GM21825 (cell line): ENCODE data around the gene ASF1A.
A peak's percentile ranks its signal among the peaks of the same experiment; 100 is the strongest.
"Not testable (repeated sequence)": the region's sequence is repeated elsewhere in the genome, so short reads cannot be mapped to it uniquely, and the experiment has no call there.

Experiments used
- ATAC-seq: cut with Tn5 transposase; IDR thresholded peaks from one replicate; pipeline ENCODE4 v1.9.1; 2021; ENCODE audit warnings: mild to moderate bottlenecking, moderate library complexity; ENCODE audit not compliant: unreplicated experiment

The ASF1A gene

DNA sequence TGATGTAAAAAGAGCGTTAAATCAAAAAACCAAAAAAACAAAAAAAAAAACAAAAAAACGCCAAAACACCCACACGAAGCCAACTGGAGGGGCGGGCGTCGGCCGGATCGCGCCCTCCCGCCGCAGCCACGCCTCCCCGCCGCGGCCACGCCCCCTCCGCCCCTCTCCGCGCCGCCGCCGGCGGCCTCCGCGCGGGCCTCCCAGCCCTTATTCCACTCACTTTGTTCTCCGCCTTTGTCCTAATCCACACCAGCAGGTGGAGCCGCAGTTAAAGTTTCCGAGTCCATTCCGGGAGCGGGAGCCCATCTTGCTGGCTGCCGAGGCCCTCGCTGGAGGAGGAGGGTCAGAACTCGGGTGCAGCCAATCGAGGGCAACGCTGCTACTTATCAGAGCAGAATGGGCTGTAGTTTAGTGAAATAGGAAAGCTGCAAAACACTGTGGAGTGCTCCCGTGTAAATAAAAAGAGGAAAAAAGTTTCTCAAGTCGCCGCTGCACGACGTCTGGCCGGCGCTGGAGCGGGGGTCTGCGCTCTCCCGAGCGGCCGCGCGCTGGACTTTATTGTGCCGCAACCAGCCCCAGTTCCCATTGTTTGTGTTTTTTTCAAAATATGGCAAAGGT is at the start of gene ASF1A:
TSS of gene ASF1A (plus strand) at position 346 of the 618 bp plus-strand sequence. CDS start at position 608, 262 bp downstream.
- peak; percentile 69 for ATAC-seq

DNA sequence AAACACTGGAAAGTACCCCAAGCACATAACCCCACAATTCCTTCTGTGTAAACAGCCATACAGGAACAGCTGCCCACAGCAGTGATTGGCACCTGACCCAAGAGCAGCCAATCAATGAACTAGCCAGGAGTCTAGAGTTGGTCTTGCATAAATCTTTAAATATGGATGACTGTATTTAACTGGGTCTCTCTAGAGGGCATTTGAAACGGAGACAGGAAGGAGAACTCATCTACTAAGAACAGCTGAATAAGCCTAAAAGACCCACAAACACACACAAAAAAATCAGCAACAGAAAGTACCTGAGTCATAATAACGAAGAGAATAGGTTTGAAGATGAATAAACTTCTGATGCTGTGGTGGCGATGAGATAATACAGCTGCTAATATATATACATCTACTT is 49.0 kb upstream of the ASF1A start:
- ATAC-seq: peak; percentile 53

DNA sequence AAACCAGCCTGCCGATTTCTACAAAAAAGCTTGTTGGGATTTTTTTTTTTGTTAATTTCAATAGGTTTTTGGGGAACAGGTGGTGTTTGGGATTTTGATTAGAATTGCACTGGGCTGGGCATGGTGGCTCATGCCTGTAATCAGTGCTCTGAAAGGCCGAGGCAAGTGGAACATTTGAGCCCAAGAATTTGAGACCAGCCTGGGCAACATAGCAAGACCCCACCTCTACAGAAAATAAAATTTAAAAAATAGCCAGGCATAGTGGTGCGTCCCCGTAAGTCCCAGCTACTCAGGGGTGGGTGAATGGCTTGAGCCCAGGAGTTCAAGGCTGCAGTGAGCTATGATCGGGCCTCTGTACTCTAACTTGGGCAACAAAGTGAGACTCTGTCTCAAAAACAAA is 40.5 kb upstream of the ASF1A start:
- ATAC-seq: no peak

DNA sequence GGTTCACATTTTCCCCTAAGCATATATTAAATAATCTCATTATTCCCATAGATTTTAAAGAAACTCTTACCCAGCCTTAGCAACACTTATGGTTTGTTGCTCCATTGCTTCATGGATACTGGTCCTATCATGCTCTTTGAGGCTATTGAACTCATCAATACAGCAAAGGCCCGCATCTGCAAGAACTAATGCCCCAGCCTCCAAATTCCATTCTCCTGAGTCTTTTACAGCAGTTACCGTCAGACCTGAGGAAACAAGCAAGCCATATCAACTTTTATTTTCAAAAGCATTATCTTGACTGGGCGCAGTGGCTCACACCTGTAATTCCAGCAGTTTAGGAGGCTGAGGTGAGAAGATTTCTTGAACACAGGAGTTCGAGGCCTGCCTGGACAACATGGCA is 37.7 kb upstream of the ASF1A start:
- no peak for ATAC-seq

DNA sequence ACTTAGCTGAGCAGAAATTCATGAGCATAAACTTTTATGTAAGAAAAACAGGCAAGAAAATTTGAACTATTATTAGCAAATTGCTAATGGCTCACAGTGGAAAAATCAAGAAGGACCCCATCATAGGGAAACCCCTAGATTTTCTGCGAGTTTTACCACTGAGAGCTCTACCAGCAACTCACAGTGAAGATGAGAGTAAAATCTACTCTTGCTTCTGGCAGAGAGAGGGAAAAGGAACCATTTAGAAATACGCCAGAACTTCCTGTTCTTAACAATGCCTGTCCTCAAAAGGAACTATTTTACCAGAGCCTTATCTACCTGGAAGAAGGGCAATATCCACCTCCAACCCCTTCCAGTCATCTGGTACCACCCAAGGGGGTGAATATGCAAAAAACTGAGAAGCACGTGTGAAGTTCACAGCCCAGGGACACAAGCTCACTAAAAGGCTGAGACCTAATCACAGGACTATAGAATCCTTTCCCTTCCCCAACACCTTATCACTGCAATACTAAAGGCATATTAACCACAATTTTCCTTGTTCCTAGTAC is 34.4 kb upstream of the ASF1A start:
- no peak for ATAC-seq

DNA sequence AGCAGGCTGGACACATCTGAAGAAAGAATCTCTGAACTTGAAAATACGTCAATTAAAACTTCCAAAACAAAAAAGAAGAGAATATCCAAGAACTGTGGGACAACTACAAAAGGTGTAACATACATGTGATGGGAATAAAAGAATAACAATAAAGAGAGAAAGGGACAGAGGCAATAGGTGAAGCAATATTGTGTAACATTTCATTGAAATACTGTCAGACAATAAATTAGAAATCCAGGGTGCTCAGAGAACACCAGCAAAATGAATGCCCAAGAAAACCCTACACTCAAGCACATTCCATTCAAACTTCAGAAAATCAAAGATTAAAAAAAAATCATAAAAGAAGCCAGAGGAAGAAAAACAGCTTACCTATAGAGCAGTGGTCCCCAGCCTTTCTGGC is 33.6 kb upstream of the ASF1A start:
- ATAC-seq: no peak

DNA sequence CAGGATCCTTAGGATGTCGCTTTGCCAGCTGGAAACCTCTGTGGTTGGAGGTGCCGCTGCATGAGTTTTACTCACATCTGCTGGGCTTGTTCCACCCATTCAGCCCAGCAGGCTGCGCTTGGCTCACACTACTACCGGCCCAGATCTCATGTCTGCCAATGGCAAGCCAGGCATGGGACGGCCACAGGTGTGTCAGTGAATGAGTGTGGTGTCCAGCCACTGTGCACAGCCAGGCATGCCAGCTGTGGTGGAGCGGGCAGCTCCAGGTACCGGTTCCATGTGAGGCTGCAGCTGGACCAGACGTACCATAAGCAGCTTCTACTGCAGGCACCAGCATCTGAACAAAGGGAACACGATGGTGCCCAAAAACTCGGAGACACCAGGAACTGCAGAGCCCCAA is 33.1 kb upstream of the ASF1A start:
- ATAC-seq: no peak

DNA sequence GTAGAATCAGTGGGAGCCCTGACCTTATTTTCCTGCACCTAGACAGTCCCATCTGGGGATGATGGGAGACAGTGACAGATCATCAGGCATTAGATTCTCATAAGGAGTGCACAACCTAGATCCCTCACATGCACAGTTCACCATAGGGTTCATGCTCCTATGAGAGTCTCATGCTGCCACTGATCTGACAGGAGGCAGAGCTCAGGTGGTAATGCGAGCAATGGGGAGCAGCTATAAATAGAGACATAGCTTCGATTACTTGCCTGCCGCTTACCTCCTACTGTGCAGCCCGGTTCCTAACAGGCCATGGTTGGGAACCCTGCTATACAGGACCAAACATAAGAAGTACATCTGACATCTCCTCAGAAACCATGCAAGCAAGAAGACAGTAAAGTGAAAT is 31.5 kb upstream of the ASF1A start:
- no peak for ATAC-seq

DNA sequence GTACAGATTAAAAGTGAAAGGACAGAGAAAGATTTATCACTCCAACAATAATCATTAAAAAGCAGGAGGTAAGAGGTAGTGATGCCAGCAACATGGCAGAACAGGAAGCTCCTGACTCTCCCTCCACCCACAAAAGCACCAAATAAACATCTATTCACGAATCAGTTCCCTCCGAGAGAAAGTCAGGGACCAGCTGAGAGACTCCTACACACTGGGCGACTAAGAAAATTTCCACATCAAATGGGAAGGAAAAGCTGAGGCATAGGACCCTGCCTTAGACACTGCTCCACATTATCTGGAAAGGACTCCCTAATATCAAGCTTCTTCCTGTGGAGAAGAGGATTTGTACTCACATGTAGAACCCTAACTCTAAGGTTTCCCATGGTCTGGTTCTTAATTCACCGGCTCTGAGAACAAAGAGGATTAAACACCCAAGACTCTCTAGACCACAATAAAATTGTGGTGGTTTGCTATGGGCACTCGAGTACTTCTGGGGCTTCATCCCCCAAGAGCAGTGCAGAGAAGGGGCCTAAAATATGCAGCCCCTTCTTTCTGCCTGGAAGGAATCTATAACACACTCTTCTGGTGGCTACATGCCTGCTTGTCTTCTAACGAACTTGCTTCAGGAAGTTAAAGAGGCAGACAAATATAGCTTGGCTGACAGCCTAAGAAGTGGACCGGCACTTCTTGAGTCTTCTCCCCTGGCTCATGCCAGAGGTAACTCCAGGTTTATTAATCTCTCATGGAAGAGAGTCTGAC is 29.4 kb upstream of the ASF1A start:
- peak; percentile 56 for ATAC-seq

DNA sequence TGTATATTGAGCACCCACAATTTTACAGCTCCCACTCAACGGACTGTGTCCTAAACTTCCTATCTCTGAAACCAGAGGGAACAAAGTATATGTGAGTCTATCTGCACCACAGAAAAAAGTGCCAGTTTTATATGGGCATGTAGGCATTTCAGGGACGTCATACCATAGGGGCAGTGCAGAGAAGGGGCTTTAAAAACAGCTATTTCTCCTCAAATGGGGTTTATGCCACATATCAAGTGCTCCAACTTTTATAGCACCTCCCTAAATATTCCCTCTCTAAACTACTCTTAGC is 28.9 kb upstream of the ASF1A start:
- ATAC-seq: no peak

DNA sequence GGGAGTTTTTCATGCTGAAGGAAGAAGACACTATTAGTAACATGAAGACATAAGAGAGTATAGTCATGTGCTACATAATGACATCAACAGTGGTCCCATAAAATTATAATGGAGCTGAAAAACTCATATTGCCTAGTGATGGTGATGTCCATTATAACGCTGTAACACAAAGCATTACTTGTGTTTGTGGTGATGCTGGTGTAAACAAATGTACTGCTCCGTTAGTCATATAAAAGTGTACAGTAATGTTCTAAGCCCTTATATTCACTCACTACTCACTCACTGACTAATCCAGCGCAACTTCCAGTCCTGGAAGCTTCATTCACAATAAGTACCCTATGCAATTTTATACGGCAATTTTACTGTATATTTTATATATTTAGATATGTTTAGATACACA is 26.8 kb upstream of the ASF1A start:
- ATAC-seq: no peak

DNA sequence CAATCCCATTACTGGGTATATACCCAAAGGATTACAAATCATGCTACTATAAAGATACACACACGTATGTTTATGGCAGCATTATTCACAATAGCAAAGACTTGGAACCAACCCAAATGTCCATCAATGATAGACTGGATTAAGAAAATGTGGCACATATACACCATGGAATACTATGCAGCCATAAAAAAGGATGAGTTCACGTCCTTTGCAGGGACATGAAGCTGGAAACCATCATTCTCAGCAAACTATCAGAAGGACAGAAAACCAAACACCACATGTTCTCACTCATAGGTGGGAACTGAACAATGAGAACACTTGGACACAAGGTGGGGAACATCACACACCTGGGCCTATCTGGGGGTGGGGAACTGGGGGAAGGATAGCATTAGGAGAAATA is 25.1 kb upstream of the ASF1A start:
- not testable (repeated sequence) for ATAC-seq

DNA sequence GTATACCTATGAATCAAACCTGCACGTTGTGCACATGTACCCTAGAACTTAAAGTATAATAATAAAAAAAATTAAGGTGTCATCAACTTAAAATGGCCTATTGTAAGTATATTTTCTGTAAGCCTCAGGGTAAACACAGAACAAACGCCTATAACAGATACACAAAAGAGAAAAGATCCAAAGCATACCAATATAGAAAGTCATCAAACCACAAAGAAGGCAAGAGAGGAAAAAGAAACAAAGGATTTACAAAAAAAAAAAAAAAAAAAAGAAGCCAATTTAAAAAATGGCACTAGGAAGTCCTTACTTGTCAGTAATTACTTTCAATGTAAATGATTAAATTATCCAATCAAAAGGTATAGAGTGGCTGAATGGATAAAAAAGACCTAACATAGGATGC is 24.6 kb upstream of the ASF1A start:
- no peak for ATAC-seq

DNA sequence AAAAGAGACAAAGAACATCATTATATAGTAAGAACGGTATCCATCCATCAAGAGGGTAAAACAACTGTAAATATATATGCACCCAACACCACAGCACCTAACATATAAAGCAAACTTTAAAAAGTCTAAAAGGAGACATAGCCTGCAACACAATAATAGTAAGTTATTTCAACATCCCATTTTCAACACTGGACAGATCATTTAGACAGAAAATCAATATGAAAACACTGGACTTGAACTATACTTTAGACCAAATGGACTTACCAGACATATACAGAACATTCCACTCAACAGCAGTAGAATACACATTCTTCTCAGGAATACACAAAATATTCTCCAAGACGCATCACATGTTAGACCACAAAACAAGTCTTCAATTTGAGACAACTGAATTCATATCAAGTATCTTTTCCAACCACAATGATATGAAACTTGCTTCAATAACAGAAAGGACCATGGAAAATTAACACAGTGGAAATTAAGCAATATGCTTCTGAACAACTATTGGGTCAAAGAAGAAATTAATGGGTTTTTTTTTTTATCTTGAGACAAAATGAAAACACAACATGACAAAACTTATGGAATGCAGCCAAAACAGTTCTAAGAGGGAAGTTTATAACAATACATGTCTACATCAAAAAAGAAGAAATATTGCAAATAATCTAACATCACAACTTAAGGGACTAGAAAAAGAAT is 23.9 kb upstream of the ASF1A start:
- ATAC-seq: no peak

DNA sequence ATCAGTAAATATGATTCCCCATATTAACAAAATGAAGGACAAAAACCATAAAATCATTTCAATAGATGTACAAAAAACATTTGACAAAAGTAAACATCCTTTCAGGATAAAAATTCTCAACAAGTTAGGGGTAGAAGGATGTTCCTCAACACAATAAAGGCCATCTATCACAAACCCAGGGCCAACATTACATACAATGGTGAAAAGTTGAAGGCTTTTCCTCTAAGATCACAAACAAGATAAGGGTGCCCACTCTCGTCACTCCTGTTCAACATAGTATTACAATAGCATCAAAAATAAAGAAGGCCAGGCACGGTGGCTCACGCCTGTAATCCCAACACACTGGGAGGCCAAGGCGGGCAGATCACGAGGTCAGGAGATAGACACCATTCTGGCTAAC is 22.6 kb upstream of the ASF1A start:
- no peak for ATAC-seq

DNA sequence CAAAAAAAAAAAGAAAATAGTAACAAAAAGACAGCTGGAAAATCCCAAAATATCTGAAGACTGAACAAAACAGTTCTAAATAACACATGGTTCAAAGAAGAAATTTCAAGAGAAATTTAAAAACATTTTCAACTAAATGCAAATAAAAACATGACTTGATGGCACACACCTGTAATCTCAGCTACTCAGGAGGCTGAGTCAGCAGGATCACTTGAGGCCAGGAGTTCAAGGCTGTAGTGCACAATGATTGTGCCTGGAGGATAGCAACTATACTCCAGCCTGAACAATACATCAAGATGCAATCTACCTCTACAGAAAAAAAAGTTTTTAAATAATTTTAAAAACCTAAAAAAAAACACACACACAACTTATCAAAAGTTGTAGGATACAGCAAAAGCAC is 21.6 kb upstream of the ASF1A start:
- ATAC-seq: no peak

DNA sequence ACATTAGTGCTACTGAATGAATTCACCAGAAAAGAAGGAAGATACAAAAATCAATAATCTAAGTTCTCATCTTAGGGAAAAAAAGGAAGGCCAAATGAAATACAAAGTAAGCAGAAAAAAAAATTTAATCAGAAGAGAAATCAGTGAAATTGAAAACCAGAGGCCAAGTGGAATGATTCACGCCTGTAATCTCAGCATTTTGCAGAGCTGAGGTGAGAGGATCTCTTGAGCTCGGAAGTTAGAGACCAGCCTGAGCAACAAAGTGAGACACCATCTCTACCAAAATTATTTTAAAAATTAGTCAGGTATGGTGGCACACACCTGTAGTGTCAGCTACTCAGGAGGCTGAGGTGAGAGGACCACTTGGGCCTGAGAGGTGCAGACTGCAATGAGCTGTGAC is 21.2 kb upstream of the ASF1A start:
- ATAC-seq: no peak

DNA sequence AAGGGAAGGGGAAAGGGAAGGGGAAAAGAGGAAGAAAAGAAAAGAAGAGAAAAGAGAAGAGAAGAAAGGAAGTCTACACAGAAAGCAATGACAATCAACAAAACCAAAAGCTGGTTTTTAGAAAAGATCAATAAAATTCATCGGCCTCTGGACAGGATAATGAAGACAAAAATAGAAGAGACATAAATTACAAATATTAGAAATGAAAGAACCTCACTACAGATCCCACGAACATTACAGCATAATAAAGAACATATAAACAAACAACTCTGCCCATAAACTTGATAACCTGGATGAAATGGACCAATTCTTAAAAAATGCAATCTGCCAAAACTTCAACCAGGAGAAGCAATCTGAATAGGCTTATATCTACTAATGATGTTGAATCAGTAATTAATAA is 20.7 kb upstream of the ASF1A start:
- ATAC-seq: no peak

DNA sequence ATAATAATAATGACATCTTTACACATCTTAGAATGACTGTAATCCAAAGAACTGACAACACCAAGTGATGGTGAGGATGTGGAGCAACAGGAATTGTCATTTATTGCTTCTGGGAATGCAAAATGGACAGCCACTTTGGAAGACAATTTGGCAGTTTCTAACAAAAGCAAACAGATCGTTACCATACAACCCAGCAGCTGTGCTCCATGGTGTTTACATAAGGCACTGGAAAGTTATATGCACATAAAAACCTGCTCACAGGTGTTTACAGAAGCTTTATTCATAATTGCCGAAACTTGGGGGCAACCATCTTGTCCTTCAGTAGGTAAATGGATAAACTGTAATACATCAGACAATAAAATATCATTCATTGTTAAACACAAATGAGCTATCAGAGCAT is 18.3 kb upstream of the ASF1A start:
- ATAC-seq: no peak

DNA sequence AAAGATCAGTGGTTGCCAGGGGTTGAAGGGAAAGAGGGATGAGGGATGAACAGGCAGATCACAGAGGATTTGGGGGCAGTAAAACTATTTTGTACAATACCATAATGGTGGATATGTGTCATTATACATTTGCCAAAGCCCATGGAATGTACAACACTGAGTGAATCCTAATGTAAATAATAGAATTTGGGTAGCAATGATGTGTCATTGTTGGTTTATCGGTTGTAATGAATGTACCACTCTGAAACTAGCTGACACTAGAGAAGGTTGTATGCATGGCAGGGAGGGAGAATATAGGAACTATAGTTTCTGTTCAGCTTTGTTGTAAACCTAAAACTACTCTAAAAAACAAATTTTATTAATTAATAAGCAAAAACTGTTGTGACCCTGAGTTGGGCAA is 17.8 kb upstream of the ASF1A start:
- ATAC-seq: no peak

DNA sequence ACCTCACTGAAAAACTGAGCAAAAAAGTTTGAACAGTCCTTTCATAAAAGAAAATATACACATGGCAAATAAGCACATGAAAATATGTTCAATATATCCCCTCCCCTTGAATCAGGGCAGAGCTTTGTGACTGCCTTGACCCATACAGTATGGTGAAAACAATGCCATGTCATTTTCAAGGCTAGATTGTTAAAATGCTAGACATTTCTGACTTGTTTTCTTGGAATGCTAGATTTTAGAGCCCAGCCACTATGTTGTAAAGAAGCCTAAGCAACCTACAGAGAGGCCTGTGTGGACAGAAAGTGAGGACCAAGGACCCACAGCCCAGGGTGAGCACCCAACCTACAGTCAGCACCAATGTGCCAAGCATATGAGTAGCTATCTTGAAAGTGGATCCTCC is 17.1 kb upstream of the ASF1A start:
- ATAC-seq: no peak

DNA sequence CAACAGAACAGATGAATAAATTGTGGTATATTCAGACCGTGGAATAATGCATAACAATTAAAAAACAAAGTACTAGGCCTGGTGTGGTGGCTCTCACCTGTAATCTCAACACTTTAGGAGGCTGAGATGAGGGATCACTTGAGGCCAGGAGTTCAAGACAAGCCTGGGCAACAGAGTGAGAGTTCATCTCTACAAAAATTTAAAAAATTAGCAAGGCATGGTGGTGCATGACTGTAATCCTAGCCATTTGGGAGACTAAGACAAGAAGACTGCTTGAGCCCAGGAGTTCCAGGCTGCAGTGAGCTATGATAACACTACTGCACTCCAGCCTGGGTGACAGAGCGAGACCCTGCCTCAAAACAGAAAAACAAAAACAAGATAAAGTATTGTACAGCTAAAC is 16.1 kb upstream of the ASF1A start:
- ATAC-seq: no peak
